GOT3 (cell line): ENCODE data around the gene BCR.

ENCODE experiments used
- DNase-seq: peaks from one replicate; lab custom pipeline; 2025; ENCODE audit warnings: mixed read lengths; lab: John Stamatoyannopoulos, UW

BCR gene

DNA sequence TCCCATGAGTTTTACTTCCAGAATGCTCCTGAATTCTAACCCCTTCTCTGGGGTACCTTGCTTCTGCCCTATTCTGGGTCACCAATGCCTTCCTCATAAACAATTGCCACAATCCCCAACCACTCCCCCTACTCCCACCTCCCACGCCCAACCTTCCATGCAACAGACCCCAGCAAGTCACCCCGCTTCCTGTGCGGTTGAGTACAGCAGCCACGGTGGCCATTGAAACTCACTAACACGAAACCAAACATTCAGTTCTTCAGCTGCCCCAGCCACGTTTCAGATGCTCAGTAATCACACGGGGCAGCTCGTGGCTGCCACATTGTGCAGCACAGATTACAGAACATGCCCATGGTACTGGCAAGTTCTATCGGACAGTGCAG is 3.7 kb upstream of the BCR start:
- no peak for DNase-seq

GRCh38 chr22:23177197-23177596 is 3.1 kb upstream of the BCR start:
- DNase-seq = no peak

- DNase-seq = no peak
These were observed 1.6 kb upstream of the BCR start for GRCh38 chr22:23178512-23179254.

GRCh38 chr22:23179381-23180299 is 669 bp upstream of the BCR start:
- no peak for DNase-seq

DNA sequence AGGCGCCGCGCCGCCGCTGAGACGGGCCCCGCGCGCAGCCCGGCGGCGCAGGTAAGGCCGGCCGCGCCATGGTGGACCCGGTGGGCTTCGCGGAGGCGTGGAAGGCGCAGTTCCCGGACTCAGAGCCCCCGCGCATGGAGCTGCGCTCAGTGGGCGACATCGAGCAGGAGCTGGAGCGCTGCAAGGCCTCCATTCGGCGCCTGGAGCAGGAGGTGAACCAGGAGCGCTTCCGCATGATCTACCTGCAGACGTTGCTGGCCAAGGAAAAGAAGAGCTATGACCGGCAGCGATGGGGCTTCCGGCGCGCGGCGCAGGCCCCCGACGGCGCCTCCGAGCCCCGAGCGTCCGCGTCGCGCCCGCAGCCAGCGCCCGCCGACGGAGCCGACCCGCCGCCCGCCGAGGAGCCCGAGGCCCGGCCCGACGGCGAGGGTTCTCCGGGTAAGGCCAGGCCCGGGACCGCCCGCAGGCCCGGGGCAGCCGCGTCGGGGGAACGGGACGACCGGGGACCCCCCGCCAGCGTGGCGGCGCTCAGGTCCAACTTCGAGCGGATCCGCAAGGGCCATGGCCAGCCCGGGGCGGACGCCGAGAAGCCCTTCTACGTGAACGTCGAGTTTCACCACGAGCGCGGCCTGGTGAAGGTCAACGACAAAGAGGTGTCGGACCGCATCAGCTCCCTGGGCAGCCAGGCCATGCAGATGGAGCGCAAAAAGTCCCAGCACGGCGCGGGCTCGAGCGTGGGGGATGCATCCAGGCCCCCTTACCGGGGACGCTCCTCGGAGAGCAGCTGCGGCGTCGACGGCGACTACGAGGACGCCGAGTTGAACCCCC is 798 bp downstream of the BCR start:
- DNase-seq = no peak

DNA sequence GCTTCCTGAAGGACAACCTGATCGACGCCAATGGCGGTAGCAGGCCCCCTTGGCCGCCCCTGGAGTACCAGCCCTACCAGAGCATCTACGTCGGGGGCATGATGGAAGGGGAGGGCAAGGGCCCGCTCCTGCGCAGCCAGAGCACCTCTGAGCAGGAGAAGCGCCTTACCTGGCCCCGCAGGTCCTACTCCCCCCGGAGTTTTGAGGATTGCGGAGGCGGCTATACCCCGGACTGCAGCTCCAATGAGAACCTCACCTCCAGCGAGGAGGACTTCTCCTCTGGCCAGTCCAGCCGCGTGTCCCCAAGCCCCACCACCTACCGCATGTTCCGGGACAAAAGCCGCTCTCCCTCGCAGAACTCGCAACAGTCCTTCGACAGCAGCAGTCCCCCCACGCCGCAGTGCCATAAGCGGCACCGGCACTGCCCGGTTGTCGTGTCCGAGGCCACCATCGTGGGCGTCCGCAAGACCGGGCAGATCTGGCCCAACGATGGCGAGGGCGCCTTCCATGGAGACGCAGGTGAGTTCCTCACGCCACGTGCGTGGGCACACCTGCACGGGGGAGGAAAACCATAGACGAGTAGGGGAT is 1.5 kb downstream of the BCR start:
- DNase-seq = no peak

DNA sequence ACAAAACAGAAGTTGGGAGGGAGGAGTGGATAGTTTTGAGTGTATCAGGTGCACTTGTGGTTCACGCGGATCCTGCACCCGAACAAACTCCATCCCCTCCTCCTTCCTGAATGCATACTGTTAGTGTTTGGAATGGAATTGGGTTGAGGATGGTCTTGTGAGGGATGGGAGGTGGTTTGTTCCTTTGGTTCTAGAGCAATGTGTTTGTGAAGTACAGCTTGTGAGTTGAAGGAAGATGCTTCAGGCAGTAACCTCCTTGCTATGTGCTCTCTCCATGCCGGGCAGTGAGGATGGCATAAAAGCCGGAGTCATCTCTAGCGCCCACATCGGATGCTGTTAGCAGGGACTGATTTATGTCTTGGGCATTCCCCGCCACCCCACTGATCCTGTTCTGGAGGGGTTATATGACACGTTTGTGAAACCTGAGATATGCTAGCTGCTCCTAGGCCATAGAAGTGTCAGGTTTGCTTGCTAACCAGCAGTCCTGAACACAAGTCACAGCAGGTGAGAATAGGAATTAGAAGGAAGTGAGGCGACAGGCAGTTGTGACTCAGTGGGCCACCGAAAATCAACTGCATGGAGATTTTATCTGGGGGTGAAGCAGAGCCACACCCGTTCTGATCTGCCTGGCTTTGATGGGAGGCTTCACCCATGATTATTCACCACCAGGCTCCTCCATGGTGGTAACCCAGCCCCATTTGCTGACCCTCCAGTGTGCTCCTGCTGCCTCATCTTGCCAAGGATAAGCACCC is 2.2 kb downstream of the BCR start:
- no peak for DNase-seq

DNA sequence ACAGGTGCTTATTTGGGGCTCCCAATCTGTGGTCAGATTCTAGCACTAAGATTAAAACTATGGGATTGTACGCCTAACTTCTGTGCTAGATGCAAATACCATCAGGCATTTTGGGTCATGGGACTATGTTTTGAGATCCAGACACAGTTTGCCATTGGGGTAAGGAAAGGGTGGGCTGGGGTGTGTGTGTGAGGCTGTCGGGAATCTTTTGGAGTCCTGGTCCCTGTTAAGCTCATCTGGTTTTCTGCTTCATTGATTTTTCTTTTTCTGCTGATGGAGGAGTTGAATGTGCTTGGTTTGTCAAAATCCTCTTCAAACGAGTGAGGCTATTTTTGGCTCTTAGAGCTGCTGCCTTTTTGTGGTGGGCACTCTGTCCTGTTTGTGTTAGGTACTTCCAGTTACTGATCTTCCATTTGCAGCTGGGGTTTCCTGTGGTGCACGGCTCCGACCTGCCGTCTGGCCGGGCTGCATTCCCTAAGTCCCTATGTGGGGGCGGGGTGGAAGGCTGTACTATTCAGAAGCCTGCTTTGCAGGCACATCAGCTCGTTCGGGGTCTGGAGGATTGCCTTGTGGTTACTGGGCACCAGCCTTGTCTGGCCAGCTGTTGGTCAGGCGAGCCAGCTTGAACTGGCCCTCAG is 2.9 kb downstream of the BCR start:
- no peak for DNase-seq

- DNase-seq = no peak
These were observed 3.9 kb downstream of the BCR start for GRCh38 chr22:23184100-23184763.

DNA sequence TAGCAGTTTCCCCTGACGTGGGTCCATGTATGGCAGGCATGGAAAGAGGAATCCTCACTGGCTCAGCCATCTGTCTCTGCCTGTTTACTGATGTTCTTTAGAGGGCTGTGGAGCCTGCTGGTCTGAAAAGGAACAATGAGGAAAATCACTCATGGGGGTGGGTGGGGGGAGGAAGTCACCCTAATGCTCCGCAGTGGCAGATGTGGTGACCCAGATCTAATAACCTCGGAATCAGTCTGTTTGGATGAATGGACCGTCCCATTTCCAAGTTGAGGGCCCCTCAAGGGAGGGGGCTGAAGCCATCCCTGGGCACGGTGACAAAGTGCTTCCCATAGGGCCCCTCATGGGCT is 4.4 kb downstream of the BCR start:
- DNase-seq = no peak

DNA sequence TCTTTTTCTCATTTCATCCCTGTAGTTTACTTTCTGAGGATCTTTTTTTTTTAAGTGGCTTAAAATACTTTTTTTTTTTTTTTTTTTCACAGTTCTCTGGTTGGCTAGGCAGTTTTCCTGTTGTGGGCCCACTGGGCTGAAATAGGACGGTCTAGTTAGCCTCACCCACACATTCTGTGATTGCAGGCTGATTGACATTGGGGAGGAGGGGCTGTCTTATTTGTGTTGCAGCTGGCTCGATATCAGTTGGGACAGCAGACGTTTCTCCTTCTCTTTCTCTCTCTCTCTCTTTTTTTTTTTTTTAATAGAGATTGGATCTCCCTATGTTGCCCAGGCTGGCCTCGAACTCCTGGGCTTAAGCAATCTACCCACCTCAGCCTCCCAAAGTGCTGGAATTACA is 6.9 kb downstream of the BCR start:
- no peak for DNase-seq

DNA sequence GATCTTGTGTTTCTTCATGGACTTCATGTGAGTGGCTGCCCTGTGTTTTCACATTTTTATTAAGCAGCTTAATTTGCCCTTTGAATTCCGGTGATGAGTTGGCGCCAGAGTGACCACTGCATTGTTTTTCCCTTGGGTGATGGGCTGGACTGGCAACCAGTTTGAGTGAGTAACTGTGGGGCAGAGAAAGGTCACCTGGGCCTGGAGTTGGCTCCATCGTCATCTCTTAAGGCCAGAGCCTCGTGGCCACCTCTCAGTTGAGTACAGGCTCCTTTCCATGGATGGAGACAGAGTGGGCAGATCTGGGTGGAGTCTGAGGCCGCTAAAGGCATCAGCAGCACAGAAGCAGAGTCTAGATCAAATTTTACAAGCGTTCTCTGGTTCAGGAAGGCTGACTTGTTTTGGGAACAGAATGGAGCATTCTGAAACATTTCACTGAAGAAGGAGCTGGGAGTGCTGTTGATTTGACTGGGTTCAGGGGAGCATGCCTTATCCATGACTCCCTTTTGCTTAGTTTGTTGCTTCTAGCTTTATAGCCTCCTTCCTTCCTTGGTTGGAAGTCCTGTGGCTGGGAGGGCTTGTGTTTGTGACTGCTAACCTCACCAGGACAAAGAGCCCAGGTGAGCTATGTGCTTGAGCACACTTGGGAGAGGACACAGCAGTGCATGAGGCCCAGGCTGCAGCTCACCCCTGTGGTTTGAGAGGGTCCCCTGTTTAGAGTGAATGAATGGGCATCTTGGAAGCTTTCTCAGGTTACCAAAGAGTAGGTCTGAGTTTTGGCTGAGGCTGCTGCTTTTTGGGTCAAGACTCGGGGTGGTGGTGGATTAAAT is 7.8 kb downstream of the BCR start:
- DNase-seq = no peak

- no peak for DNase-seq
These were observed 10.2 kb downstream of the BCR start for GRCh38 chr22:23190526-23190925.

GRCh38 chr22:23192133-23192532 is 11.8 kb downstream of the BCR start:
- no peak for DNase-seq

GRCh38 chr22:23192558-23192957 is 12.2 kb downstream of the BCR start:
- no peak for DNase-seq

DNA sequence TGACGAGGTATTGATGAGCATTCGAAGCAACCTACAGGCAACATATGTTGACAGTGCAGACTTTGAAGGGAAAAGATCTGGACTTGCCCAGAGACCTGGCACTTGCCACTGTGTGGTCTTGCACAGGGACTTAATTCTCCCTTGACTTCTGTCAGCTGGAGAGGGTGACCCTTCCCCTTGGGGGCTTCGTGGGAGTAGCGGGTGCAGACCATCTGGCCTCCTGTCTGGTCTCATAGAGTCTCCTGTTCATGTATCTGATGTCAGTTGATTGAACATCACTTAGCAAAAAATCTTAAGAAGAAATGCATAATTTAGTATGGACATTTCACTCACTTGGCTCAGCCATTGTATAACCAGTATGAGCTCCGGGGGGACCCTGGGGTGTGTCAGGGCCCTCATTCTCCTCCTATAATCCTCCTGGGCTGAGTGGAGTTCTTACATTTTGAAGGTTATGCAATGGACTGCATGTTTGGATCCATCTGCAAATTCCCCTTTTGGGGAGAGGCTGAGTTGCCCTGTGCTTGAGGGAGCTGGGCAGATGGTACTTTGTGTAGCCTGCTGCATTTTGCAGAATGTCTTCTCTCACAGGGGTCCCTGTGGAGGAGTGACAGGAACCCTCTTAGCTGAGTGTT is 13.0 kb downstream of the BCR start:
- no peak for DNase-seq

GRCh38 chr22:23193882-23194281 is 13.6 kb downstream of the BCR start:
- DNase-seq = no peak

- no peak for DNase-seq
These were observed 15.9 kb downstream of the BCR start for GRCh38 chr22:23196165-23196564.

GRCh38 chr22:23197836-23198235 is 17.5 kb downstream of the BCR start:
- no peak for DNase-seq
